GM21528 (cell line): ENCODE data around the gene KRTCAP3.
"Not testable (repeated sequence)": the region's sequence is repeated elsewhere in the genome, so short reads cannot be mapped to it uniquely, and the experiment has no call there.

Source experiments
- ATAC-seq: cut with Tn5 transposase; IDR thresholded peaks from one replicate; pipeline ENCODE4 v1.9.1; 2021; ENCODE audit warnings: mild to moderate bottlenecking, moderate library complexity; ENCODE audit not compliant: unreplicated experiment, low FRiP score

The KRTCAP3 gene, protein sequence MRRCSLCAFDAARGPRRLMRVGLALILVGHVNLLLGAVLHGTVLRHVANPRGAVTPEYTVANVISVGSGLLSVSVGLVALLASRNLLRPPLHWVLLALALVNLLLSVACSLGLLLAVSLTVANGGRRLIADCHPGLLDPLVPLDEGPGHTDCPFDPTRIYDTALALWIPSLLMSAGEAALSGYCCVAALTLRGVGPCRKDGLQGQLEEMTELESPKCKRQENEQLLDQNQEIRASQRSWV

DNA sequence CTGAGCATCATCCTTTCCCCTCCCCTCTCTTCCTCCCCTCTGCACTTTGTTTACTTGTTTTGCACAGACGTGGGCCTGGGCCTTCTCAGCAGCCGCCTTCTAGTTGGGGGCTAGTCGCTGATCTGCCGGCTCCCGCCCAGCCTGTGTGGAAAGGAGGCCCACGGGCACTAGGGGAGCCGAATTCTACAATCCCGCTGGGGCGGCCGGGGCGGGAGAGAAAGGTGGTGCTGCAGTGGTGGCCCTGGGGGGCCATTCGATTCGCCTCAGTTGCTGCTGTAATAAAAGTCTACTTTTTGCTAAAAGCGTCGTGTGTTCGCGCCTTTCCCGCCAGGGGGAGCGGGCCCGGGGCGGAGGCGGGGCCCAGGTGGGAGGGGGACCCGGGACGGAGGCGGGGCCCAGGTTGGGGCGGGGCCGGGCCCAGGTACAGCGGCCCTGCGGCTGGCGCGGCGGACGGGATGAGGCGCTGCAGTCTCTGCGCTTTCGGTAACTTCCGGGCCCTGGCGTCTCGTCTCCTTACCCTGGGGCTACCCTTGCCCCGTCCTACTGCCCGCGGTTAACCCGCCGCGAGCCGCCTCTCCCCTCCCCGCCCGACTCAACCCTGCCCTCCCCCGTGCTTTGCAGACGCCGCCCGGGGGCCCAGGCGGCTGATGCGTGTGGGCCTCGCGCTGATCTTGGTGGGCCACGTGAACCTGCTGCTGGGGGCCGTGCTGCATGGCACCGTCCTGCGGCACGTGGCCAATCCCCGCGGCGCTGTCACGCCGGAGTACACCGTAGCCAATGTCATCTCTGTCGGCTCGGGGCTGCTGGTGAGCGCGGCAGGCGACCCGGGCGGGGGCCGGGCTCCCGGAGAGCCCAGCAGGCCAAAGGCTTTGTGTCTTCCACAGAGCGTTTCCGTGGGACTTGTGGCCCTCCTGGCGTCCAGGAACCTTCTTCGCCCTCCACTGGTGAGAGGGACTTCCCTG, at the start of gene KRTCAP3:
KRTCAP3 (plus strand) TSS at position 424 of the 962 bp plus-strand sequence; CDS start at position 456, 32 bp downstream.
- no peak for ATAC-seq

DNA sequence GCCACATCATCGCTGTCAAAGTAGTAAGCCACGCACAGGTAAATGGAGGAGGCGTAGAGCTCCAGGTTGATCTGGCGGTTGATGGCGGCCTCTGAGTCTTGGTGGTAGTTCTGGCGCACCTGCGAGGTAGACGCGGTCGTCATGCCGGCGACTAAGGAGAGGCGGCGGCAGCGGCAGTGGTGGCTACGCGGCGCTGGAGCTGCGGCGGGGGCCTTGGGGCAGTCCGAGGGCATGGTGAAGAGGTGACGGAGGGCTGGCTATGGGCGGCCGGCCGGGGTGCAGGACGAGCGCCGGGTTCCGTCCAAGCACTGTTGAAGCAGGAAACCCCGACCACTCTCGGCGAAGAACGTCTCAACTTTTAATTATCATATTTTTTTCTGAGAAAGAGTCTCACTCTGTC, 49.0 kb upstream of the KRTCAP3 start:
- no peak for ATAC-seq

DNA sequence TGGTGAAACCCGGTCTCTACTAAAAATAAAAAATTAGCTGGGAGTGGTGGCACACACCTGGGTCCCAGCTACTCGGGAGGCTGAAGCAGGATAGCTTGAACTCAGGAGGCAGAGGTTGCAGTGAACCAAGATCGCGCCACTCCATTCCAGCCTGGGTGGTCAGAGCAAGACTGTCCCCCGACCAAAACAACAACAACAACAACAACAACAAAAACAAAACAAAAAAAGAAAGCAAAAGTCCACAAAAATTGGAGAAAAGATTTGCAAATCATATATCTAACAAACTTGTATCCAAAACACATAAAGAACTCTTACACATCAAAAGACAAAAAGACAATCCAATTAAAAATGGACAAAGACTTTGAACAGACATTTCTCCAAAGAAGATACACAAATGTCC, 43.2 kb upstream of the KRTCAP3 start:
- no peak for ATAC-seq

DNA sequence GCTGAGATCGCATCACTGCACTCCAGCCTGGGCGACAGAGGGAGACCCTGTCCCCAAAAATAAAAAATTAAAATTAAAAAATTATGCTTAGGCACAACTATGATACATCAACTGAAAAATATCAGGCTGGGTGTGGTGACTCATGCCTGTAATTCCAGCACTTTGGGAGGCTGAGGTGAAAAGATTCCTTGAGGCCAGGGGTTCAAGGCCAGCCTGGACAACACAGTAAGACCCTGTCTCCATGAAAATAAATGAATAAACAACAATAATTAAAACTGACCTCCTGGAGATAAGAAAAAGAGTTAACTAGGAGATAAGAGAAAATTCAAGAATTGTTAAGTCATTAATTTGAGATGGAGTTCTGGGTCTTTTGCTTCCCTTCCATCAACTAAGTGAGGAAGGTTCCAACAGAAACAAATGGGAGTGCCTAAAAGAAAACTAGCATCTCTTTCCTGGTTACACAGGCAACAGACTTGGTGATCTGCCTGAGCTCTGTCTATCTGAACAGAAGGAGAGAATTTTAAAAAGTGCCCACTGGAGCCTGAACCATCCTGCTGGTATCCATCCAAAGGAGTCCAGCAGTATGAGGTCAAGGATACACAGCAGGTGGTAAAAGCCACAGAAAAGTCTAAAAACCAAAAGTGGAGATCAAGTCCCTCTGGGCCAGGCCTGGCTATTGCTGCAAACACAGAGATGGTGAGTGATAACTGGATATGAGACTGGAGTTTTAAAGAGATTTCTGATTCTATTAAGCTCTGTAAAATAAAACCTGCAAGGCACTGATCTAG, 41.6 kb upstream of the KRTCAP3 start:
- ATAC-seq, result no peak

DNA sequence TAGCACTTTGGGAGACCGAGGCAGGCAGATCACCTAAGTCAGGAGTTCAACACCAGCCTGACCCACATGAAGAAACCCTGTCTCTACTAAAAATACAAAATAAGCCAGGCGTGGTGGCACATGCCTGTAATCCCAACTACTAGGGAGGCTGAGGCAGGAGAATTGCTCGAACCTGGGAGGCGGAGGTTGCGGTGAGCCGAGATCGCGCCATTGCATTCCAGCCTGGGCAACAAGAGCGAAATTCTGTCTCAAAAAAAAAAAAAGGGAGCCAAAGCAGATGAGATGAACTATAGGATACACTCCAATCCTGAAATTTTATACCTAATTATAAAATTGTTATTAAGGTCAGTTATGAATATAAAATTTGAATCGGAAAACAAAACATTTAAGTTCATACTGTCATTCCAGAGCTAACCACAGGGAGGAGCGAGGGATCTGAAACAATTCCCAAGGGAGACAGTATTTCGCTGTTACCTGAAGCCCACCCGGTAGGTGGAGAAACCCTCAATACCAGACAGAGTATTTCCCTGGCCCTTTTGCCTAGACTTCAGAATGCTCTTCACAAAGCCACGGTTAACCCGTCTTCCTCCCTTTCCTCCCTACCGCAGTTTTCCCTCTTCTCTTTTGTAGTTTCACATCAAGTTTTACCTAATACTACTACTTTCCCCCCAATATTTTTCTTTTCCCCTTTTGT, 34.2 kb upstream of the KRTCAP3 start:
- ATAC-seq, result no peak

DNA sequence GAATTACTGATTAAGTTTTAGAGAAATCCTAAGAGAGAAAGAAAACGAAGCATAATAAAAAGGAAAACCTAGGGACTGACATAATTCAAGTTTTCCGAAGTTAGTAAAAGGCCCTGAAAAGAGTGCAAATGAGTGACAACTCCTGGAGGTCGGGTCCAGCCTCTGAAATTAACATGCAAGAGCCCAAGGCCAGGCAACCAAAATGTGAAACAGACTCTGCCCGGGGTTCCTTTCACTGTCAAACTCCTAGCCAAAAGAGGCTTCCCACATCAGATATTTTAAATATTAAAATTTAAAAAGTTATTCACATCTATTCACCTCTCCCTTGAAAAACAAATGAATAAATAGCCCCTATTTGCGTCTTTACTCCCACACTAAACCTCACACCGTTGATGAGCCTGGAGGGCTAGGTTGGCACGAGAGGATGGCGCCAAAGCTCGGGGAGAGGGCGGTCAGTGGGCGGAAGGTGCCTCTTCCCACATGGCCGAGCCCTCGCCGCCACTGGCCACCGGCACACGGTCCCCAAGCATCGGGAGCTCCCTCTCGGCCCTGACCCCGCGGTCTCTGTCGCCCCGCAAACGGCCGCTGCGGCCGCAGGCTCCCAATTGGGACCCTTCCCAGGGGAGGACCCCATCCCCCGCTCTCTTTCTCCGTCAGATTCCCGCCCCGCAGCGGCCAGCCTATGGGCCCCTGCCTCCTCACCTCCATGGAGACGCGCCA, 33.4 kb upstream of the KRTCAP3 start:
- ATAC-seq, result peak; percentile 40

DNA sequence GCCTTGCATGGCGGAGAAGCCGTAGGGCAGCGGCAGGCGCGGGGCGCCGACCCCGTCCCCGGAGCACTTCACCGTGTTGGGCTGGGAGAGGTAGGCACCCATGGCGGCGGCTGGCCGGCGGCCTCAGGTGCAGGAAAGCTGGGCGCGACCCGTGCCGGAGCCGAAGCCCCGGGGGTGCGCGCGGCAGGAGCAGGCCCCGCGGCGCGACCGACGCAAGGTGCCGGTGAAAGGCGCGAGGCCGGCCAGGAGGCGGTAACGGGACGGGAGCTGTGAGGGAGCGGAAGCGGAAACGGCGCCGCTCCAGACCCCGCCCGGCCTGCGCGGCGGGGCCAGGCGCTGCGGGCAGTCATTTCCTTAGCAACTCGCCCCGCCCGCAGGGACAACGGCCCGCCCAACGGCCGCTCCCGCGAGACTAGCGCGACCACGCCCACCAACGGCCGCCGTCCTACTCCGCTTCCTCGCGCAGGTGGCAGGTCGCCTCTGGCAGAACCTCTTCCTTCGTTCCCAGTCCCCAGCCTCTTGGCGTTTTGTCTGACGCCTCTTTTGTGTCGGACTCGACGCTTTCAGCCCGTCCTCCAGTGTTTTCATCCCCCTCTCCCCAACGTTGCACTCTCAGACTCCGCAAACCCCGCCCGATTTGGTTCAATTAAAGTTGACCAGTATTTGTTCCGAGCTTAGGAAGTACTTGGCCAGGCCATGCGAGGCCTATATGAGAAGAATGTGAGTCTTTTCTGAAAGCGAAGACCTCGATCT, 32.7 kb upstream of the KRTCAP3 start, which contains the start of gene PPM1G:
PPM1G (minus strand) TSS at position 271 of the 753 bp plus-strand sequence; CDS start at position 102, 169 bp downstream.
- peak; percentile 90 for ATAC-seq

DNA sequence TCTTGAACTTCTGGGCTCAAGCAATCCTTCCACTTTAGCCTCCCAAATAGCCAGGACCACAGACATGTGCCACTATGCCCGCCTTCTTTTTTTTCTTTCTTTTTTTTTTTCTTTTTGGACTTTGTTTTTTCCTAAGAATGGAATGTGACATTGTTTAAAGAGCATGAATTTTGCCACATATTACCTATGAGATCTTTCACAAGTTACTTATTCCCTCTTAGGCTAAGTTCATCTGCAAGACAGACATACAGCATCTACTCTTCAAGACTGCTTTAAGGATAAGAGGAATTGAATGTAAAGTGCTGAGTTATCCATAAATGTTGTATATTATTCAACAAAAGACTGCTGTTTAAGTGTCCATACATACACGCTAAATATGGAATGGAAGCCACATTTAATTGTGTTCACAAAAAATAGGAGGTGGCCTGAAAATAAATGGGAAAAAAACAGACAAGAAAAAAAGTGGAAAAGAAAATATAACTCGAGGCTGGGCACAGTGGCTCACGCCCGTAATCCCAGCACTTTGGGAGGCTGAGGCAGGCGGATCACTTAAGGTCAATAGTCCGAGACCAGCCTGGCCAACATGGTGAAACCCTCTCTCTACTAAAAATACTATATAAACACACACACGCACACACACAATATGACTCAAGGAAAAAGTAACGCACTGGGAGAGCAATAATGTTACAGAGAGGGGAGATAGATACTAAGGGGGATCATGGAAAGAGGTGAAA, 29.6 kb upstream of the KRTCAP3 start:
- ATAC-seq, result no peak

DNA sequence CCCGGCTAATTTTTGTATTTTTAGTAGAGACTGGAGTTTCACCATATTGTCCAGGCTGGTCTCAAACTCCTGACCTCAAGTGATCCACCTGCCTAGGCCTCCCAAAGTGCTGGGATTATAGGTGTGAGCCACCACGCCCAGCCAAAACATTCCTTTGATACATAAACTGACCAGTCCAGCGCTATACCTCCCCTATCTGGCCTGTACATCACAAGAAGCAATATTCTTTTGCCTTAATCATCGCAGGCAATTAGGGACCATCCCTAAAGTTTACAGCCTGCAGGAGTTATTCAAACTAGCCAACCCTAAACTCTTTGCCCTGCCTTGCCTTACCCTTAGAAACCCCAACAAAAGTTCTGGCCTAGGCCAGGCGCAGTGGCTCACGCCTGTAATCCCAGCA, 26.0 kb upstream of the KRTCAP3 start:
- no peak for ATAC-seq

DNA sequence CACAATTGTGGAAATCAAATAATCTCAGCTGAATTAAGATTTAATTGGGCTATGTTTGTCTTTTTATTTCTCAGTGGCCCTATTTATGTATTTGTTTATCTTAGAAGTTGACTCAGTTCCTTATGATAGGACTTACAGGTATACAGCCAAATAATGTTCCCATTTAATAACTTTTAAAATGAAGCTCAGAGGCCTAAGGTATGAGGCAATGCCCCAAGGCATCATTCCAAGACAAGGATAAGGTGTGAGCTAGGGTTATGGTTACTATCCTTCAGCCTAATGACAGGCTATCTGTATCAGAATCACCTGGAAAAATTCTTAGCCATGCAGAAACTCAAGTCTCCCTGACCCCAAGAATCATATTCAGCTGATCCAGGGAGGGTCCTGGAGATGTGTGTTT, 21.2 kb upstream of the KRTCAP3 start:
- no peak for ATAC-seq

DNA sequence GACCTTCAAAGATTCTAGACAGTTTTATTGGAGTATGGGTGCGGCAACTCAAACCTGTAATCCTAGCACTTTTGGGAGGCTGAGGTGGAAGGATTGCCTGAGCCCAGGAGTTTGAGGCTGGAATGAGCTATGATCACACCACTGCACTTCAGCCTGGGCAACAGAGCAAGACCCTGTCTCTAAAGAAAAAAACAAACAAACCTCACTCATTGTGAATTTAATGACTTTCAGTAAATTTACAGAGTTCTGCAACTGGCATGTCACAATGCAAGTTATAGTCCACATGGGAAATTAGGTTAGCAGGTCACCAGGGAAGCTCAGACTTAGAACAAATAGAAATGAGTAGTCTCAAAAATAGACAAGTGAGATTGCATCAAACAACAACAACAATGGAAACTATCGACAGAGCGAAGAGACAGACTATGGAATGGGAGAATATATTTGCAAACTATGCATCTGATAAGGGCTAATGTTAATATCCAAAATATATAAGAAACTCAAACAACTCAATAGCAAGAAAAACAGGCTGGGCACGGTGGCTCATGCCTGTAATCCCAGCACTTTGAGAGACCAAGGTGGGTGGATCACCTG, 20.4 kb upstream of the KRTCAP3 start:
- ATAC-seq, result no peak

DNA sequence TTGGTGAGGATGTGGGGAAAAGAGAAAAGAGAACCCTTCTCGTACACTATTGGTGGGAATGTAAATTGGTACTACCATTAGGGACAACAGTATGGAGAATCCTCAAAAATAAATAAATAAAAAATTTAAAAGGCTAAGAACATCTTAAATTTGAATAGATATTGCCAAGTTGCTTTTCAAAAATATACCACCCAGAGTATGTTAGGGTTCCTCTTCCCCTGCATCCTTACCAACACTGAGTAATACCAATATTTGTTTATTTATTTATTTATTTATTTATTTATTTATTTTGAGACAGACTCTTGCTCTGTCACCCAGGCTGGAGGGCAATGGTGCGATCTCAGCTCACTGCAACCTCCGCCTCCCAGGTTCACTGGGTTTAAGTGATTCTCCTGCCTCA, 19.2 kb upstream of the KRTCAP3 start:
- no peak for ATAC-seq

DNA sequence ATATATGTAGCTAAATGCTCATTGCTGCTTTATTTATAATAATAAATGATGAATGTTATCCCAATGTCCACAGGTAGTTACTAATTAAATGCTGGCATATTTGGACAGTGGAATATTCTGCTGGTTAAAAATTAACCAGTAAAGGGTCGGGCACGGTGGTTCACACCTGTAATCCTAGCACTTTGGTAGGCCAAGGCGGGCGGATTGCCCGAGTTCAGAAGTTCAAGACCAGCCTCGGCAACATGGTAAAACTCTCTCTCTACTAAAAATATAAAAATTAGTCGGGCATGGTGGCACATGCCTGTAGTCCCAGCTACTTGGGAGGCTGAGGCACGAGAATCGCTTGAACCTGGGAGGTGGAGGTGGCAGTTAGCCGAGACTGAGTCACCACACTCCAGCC, 17.1 kb upstream of the KRTCAP3 start:
- not testable (repeated sequence) for ATAC-seq

DNA sequence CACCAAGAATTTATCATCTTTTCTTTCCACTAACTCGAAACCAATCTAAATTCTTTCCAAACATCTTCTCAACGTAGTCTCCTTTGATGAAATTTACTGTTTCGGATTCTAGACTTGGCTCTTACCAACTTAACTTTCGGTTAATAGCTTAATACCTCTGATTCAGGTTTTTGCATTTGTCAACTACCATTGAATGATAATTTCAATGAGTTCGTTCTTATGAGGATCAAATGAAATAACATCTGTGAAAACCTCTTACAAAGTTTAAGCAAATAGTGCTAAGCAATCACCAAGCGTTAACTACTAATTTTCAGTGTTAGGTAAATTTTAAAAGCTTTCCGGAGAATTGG, 14.3 kb upstream of the KRTCAP3 start:
- no peak for ATAC-seq

DNA sequence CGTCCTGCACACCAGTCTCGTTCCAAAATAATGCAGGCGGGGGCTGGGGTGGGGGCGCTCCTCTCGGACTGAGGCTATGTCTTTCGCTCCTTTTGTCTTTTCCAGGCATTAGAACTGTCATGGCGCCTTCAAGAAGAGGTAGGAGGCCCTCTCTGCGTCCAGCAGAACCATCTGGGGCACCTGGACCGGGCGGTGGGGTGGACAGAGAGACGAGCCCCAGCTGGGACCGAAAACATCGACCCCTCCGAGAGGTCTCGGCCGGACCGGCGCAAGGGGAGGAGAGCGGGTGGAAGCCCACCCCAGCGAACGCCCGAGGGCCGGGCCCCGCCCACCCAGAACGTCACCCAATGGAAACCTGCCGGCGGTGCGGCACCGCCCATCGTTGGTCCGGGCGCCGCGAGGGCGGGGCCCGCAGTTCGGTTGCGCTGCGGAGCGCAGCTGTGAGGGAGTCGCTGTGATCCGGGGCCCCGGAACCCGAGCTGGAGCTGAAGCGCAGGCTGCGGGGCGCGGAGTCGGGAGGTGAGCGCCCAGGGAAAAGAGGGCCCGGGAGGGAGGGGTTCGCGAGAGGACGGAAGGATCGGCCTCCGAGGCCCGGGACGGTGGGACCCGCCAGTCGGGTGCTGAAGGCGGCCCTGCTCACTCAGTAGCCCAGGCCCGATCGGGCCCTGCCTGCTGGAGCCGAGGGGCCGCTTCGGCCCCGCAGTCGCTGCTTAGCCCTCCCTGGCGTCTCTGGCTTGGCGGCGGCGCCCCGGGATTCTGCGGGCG, 13.8 kb upstream of the KRTCAP3 start, which contains the start of gene NRBP1:
NRBP1 (plus strand) TSS at position 419 of the 765 bp plus-strand sequence. CDS start 4,643 bp downstream, outside the sequence.
- peak; percentile 81 for ATAC-seq

DNA sequence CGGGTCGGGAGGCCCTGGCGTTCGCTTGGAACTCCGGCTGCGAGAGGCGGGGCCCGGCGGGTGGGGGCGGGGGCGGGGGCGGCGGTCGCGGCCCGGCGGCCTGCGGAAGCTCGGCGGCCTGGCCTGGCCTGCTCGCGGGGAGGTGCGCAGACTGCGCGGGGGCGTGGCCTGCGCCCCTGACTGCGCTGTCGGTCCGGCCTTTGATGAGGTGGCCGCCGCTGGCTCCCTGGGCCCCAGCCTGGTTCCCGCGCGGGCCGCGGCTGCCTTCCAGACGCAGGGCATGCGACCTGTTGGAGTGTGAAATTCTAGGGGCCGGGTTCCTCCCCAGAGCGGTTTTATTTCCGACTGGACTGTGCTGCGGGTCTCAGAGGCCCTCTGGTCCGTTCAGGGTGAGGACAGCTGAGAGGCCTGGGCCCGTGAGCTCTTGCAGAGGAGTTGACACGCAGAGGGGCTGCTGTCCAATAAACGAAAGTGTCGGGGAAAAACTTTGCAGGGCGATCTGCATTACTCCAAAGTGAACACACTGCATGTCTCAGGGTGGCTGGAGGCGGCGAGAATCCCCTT, 13.1 kb upstream of the KRTCAP3 start:
- ATAC-seq, result peak; percentile 67

DNA sequence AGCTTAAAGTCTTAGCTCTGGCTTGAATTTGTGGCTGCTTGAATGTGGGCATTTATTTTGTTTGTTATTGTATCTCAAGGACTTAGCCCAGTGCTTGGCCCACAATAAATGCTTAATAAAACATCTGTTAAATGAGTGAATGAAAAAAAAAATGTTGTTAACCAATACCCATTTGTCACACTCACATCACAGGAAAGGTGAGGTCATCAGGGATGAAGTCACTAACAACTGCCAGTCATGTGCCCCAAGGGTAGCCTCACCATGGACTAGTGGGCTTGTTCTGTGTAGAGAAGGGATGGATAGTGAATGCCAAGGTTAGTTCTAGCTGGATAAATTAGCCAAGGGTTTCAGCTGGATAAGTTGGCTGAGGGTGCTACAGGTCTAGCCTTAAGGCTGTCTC, 10.8 kb upstream of the KRTCAP3 start:
- ATAC-seq, result no peak
